Neural progenitor cell (in vitro differentiated cells): ENCODE results near the gene PLD4. TPM values are rescaled to one million over a fixed set of nuclear protein-coding genes. Genes with fewer than 3 reads are reported as not detected.

ENCODE experiments used
- DNase-seq: peaks from one replicate; pipeline ENCODE4 v3.0.0-alpha.2; 2016; ENCODE audit warnings: low spot score
- H2AFZ ChIP-seq: fragments of 200-600 bp; sonication (generic); replicated peaks from 2 replicates; pipeline ENCODE4 v1.6.1; 2016; ENCODE audit warnings: antibody characterized with exemption
- H3F3A ChIP-seq: fragments of 200-600 bp; sonication (generic); 2 replicates; pipeline ENCODE4 v1.6.1; 2016; ENCODE audit warnings: antibody characterized with exemption, low read depth
- H3K27ac ChIP-seq: fragments of 200-600 bp; sonication (generic); 2 replicates; pipeline ENCODE4 v1.5.1; 2016; ENCODE audit warnings: mild to moderate bottlenecking
- H3K27me3 ChIP-seq: fragments of 200-600 bp; sonication (generic); 2 replicates; pipeline ENCODE4 v1.6.1; 2016; ENCODE audit warnings: mild to moderate bottlenecking, moderate library complexity
- H3K36me3 ChIP-seq: fragments of 200-600 bp; sonication (generic); 2 replicates; pipeline ENCODE4 v1.5.1; 2016
- H3K4me1 ChIP-seq: fragments of 200-600 bp; sonication (generic); 2 replicates; pipeline ENCODE4 v1.6.1; 2016; ENCODE audit warnings: mixed run types
- H3K4me2 ChIP-seq: fragments of 200-600 bp; sonication (generic); 2 replicates; pipeline ENCODE4 v1.6.1; 2016
- H3K4me3 ChIP-seq: fragments of 200-600 bp; sonication (generic); 2 replicates; pipeline ENCODE4 v1.5.1; 2016
- H3K79me2 ChIP-seq: fragments of 200-600 bp; sonication (generic); 2 replicates; pipeline ENCODE4 v1.6.1; 2016; ENCODE audit warnings: low read depth
- H3K9ac ChIP-seq: fragments of 200-600 bp; sonication (generic); 2 replicates; pipeline ENCODE4 v1.6.1; 2016
- H3K9me3 ChIP-seq: fragments of 200-600 bp; sonication (generic); 2 replicates; pipeline ENCODE4 v1.5.1; 2016; ENCODE audit warnings: low read depth
- H4K20me1 ChIP-seq: fragments of 200-600 bp; sonication (generic); 2 replicates; pipeline ENCODE4 v1.6.1; 2016; ENCODE audit warnings: low read depth
- H3K27ac Mint-ChIP-seq: 3 replicates; pipeline ENCODE4 v1.8.0; 2021; ENCODE audit warnings: mixed read lengths
- H3K27me3 Mint-ChIP-seq: 2 replicates; pipeline ENCODE4 v1.8.0; 2022; ENCODE audit warnings: low read depth, mild to moderate bottlenecking, inconsistent platforms, moderate library complexity, mixed read lengths; ENCODE audit not compliant: insufficient read depth
- H3K36me3 Mint-ChIP-seq: 3 replicates; pipeline ENCODE4 v1.8.0; 2021; ENCODE audit warnings: mixed read lengths
- H3K4me1 Mint-ChIP-seq: 3 replicates; pipeline ENCODE4 v1.8.0; 2021; ENCODE audit warnings: mixed read lengths
- H3K4me3 Mint-ChIP-seq: 3 replicates; pipeline ENCODE4 v1.8.0; 2021; ENCODE audit warnings: mild to moderate bottlenecking, moderate library complexity, mixed read lengths
- H3K9me3 Mint-ChIP-seq: 3 replicates; pipeline ENCODE4 v1.8.0; 2020; ENCODE audit warnings: mixed read lengths
- EZH2 ChIP-seq: fragments of 200-600 bp; sonication (generic); IDR thresholded peaks from 2 replicates; pipeline ENCODE4 v1.6.1; 2017; ENCODE audit warnings: antibody characterized with exemption, mild to moderate bottlenecking, moderate library complexity
- EZH2phosphoT487 ChIP-seq: fragments of 200-600 bp; sonication (generic); IDR thresholded peaks from 2 replicates; pipeline ENCODE4 v1.6.1; 2017; ENCODE audit warnings: antibody characterized with exemption
- total RNA-seq: library from RNA; depleted of rRNA; stranded (reverse); fragments of >200 nt; gene quantifications from 2 replicates; pipeline ENCODE4 v1.2.3, GENCODE V29; 2015; ENCODE audit warnings: low replicate concordance
- TF ChIP-seq, protein P1 (sequence below): fragments of 200-600 bp; sonication (generic); IDR thresholded peaks from 2 replicates; pipeline ENCODE4 v1.5.1; 2017; ENCODE audit warnings: antibody characterized with exemption, mild to moderate bottlenecking

Gene PLD4
- total RNA-seq, 1 donor from 2014 or later = not detected

DNA sequence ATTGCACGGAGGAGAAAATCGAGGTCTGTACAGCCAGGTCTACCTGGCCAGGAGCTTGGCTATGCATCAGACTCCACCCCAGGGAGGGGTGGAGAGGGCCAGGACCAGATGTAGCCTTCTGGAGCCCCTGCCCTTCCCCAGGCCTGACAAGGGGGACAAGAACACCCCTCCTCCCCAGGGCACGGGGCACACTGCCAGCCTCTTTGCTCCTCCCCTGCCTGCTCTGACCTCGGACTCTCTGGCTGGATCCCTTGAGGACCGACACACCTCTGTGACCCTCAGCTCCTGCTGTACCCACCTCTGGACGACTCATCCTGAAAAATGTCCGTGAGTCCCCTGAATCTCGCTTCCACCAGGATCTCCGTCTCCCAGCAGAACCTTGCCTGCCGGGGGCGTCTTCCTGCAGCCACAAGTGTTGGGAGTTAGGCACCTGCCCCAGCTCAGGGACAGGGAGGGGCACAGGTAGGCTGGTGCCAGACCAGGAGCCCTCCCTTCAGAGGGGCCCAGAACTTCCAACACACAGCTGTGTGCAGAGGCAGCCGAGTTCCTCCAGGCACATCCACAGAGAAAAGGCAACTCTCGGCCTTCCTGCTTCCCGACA, 31.7 kb downstream of the PLD4 start:
- TF ChIP-seq, protein P1, sequence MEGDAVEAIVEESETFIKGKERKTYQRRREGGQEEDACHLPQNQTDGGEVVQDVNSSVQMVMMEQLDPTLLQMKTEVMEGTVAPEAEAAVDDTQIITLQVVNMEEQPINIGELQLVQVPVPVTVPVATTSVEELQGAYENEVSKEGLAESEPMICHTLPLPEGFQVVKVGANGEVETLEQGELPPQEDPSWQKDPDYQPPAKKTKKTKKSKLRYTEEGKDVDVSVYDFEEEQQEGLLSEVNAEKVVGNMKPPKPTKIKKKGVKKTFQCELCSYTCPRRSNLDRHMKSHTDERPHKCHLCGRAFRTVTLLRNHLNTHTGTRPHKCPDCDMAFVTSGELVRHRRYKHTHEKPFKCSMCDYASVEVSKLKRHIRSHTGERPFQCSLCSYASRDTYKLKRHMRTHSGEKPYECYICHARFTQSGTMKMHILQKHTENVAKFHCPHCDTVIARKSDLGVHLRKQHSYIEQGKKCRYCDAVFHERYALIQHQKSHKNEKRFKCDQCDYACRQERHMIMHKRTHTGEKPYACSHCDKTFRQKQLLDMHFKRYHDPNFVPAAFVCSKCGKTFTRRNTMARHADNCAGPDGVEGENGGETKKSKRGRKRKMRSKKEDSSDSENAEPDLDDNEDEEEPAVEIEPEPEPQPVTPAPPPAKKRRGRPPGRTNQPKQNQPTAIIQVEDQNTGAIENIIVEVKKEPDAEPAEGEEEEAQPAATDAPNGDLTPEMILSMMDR = no peak
- TF ChIP-seq EZH2 (no peak), EZH2phosphoT487 (no peak)
- Histone ChIP-seq H3K79me2 (no peaks in the 10 kb centered on the region), H3K4me2 (no peak overlapping the region), H3K27ac (no peak overlapping the region), H3K9ac (no peak overlapping the region), H2AFZ (no peak overlapping the region), H4K20me1 (no peaks in the 10 kb centered on the region), H3K36me3 (no peaks in the 10 kb centered on the region), H3F3A (no peaks in the 10 kb centered on the region), H3K4me3 (no peak overlapping the region), H3K4me1 (no peaks in the 10 kb centered on the region), H3K27me3 (peaks cover 4% of the 10 kb centered on the region), H3K9me3 (no peaks in the 10 kb centered on the region)
- H3K36me3 Mint-ChIP-seq = no peaks in the 10 kb centered on the region
- H3K9me3 Mint-ChIP-seq = no peaks in the 10 kb centered on the region
- no peaks in the 10 kb centered on the region for H3K4me1 Mint-ChIP-seq
- H3K4me3 Mint-ChIP-seq = no peak overlapping the region
- no peak for DNase-seq
- peak overlapping the region; percentile 60 for H3K27ac Mint-ChIP-seq
- H3K27me3 Mint-ChIP-seq = peaks cover 5% of the 10 kb centered on the region

DNA sequence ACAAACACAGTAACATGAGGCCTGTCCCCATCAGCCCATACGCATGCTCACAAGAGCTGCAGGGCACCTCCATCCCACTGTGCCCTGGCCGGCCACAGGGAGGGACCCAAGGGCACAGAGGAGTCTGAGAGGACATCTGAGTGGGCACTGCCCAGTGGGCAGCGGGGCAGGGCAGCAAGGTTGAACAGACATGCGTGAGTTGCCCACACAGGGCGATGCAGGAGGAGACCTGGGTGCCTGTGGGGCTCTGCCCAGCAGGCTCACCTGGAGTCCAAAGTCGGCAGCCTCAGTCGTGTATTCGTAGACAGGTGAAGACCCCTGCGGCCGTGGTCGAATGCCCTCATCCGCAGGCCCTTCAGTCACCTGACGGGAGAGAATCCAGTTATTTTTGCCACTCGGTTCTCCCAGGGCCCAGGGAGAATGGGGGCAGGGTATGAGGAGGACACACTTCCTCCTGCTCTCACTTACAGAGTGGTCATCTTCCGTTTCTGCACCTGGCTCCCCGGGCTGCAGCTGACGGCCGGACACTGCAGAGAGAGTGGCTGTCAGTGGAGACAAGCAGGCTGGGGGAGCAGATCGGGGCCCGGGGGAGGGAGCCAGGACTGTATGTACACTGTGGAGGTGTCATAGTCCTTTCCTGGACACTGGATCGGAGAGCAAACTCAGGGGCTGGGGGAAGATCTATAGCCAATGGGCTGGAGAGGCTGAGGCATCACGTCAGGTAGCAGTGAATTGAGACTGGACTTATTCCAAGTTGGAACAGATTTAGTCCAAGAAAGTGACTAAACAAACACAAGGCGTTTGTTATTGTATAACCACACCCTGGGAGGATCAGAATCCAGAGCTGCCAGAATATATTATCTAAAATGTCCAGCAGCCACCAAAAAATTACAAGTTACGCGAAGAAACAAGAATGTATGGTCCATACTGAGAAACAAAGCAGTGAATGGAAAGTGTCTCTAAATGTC, 32.8 kb downstream of the PLD4 start:
- Mint-ChIP-seq H3K4me3 (no peak overlapping the region), H3K27me3 (peaks cover 5% of the 10 kb centered on the region), H3K27ac (no peak overlapping the region), H3K36me3 (no peaks in the 10 kb centered on the region), H3K9me3 (no peaks in the 10 kb centered on the region), H3K4me1 (no peaks in the 10 kb centered on the region)
- H3K4me2 ChIP-seq = no peak overlapping the region
- peaks cover 4% of the 10 kb centered on the region for H3K27me3 ChIP-seq
- H4K20me1 ChIP-seq = no peaks in the 10 kb centered on the region
- no peaks in the 10 kb centered on the region for H3K36me3 ChIP-seq
- no peak overlapping the region for H2AFZ ChIP-seq
- no peak overlapping the region for H3K4me3 ChIP-seq
- H3K27ac ChIP-seq = no peak overlapping the region
- H3K79me2 ChIP-seq = no peaks in the 10 kb centered on the region
- TF ChIP-seq, protein P1 = no peak
- TF ChIP-seq EZH2 = no peak
- TF ChIP-seq EZH2phosphoT487 = no peak
- H3K9me3 ChIP-seq = no peaks in the 10 kb centered on the region
- H3F3A ChIP-seq = no peaks in the 10 kb centered on the region
- no peaks in the 10 kb centered on the region for H3K4me1 ChIP-seq
- H3K9ac ChIP-seq = no peak overlapping the region
- DNase-seq = no peak

DNA sequence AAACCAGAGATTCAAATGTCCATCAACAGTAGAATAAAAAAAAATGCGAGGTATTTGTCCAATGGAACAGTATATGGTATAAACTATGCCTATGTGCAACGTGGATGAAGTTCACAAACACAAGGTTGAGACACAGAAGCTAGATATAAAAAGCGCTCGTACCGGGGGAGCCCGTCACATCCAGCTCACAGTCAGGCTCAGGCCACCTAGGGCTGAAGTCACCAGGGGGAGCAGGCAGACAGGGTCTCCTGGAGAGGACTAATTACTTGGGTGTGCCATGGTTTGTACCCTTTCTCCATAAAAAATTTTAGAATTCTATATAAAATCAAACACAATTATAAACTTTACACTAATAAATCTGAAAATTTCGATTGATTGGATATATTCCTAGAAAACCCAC, 39.9 kb downstream of the PLD4 start:
- no peaks in the 10 kb centered on the region for H3K9me3 Mint-ChIP-seq
- Histone ChIP-seq H3F3A (peaks cover 11% of the 10 kb centered on the region), H3K27me3 (peaks cover 19% of the 10 kb centered on the region), H3K36me3 (no peaks in the 10 kb centered on the region), H3K4me2 (no peak overlapping the region), H3K4me3 (no peak overlapping the region), H3K9me3 (no peaks in the 10 kb centered on the region), H2AFZ (no peak overlapping the region), H3K4me1 (peaks cover 14% of the 10 kb centered on the region), H4K20me1 (no peaks in the 10 kb centered on the region), H3K79me2 (no peaks in the 10 kb centered on the region), H3K9ac (no peak overlapping the region), H3K27ac (no peak overlapping the region)
- peaks cover 7% of the 10 kb centered on the region for H3K27me3 Mint-ChIP-seq
- no peaks in the 10 kb centered on the region for H3K36me3 Mint-ChIP-seq
- peaks cover 9% of the 10 kb centered on the region for H3K4me1 Mint-ChIP-seq
- no peak overlapping the region for H3K4me3 Mint-ChIP-seq
- TF ChIP-seq EZH2phosphoT487 = no peak
- TF ChIP-seq EZH2 = no peak
- TF ChIP-seq, protein P1 = no peak
- DNase-seq = no peak
- no peak overlapping the region for H3K27ac Mint-ChIP-seq
